Measurements from ENCODE around the gene MANEAL. TPM values are rescaled to one million over a fixed set of nuclear protein-coding genes. Genes with fewer than 3 reads are reported as not detected.
"Not testable (repeated sequence)": the region's sequence is repeated elsewhere in the genome, so short reads cannot be mapped to it uniquely, and the experiment has no call there.

Gene MANEAL
- polyA plus RNA-seq, 3 donors = 2.8 to 4.7 (median 3.8) TPM

- no peak for DNase-seq (ENCODE audit: extremely low read depth in 1 of 11, low read depth in 9 of 11, low spot score in 4 of 11)
Measured at GRCh38 chr1:37767488-37767887, 26.2 kb upstream of the MANEAL start.

DNA sequence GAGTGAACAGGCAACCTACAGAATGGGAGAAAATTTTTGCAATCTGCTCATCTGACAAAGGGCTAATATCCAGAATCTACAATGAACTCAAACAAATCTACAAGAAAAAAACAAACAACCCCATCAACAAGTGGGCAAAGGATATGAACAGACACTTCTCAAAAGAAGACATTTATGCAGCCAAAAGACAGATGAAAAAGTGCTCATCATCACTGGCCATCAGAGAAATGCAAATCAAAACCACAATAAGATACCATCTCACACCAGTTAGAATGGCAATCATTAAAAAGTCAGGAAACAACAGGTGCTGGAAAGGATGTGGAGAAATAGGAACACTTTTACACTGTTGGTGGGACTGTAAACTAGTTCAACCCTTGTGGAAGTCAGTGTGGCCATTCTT lies 22.2 kb upstream of the MANEAL start:
- not testable (repeated sequence) for DNase-seq (ENCODE audit: extremely low read depth in 1 of 11, low read depth in 9 of 11, low spot score in 4 of 11)

GRCh38 chr1:37776946-37777516 lies 16.6 kb upstream of the MANEAL start:
- no peak for DNase-seq (ENCODE audit: extremely low read depth in 1 of 11, low read depth in 9 of 11, low spot score in 4 of 11)

DNA sequence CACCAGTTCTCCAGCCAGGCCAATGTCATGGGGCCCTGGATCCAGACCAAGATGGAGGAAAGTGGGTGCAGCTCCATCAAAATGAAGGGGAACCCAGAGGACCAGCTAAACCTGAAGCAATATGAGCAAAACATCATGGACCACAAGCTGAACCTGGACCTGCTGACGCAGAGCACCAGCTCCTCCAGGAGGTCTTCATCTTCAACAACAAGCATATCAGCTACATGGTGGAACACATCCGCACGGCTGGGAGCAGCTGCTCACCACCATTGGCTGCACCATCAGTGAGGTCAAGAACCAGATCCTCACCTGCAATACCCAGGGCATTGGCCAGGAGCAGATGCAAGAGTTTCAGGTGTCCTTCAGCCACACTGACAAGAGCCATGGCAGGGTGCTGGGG lies 15.0 kb upstream of the MANEAL start:
- DNase-seq (ENCODE audit: extremely low read depth in 1 of 11, low read depth in 9 of 11, low spot score in 4 of 11) = no peak

- no peak for DNase-seq (ENCODE audit: extremely low read depth in 1 of 11, low read depth in 9 of 11, low spot score in 4 of 11)
Measured at GRCh38 chr1:37782491-37782890, 11.2 kb upstream of the MANEAL start.

DNA sequence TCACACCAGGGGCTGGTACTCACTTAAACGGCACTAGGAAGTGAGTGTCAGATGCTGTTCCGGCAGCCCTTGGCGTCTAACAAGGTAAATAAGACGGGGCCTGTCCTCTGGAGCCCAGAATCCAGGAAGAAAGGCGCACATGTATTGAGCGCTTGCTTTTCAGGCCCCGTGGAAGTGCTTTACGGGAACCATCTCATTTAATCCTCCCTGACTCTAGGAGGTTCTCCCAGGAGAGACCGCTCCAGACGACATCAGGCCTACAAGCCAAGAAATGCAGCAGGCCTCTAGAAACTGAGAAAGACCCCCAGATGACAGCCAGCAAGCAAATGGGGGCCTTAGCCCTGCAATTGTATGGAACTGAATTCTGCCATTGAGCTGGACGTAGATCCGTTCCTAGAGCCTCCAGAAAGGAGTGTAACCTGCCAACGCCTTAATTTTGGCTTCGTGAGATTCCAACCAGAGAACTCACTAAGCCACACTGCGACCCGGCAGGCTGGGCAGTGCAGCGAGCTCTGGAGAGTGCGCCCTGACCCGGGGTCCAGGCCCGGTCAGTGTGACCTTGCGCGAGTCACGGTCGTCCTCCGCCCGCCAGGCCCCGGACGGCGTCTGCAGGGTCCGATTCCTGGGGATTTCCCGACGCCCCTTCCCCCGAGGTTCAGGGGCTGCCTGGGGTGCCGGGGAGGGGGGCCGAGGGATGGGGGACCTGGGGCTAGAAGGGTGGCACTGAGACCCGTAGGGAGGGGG lies 532 bp upstream of the MANEAL start:
- DNase-seq (ENCODE audit: extremely low read depth in 1 of 11, low read depth in 9 of 11, low spot score in 4 of 11) = no peak

DNA sequence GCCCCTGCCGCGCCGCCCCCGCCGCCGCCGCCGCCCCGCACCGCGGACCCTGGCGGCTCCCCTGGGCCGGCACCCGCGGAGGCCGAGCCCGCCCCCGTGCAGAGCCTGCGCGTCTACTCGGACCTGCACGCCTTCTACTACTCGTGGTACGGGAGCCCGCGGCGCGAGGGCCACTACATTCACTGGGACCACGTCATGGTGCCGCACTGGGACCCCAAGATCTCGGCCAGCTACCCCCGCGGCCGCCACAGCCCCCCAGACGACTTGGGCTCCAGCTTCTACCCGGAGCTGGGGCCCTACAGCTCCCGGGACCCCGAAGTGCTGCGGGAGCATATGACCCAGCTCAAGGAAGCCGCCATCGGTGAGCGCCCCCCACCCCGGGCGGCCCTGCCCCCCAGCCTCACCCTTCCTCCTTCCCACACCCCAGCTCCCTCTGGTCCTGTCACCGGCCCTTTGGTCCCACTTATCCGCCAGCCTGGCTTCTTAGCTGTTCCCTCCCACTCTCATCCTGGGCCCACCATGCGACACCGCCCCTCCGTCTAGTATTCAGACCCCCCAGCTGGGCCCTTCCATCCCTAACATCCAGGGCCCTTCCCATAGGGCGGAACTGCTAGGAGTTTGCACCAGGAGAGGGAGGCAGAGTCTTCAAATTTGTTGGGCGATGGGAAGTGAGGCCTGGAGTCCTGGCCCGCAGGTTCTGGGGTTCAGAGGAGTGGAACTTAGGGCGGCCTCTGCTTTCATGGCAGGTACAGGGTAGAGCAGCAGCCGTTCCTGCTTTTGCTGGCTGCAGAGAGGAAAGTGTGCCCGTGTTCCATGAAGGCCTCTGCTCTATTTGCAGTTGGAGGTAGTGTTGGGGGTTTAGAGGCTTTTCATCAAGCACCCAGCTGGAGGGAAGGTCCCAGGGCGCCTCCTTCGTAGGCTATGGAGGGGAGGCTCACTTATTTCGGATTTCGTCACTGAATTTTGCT lies 1.0 kb downstream of the MANEAL start:
- no peak for DNase-seq (ENCODE audit: extremely low read depth in 1 of 11, low read depth in 9 of 11, low spot score in 4 of 11)

DNA sequence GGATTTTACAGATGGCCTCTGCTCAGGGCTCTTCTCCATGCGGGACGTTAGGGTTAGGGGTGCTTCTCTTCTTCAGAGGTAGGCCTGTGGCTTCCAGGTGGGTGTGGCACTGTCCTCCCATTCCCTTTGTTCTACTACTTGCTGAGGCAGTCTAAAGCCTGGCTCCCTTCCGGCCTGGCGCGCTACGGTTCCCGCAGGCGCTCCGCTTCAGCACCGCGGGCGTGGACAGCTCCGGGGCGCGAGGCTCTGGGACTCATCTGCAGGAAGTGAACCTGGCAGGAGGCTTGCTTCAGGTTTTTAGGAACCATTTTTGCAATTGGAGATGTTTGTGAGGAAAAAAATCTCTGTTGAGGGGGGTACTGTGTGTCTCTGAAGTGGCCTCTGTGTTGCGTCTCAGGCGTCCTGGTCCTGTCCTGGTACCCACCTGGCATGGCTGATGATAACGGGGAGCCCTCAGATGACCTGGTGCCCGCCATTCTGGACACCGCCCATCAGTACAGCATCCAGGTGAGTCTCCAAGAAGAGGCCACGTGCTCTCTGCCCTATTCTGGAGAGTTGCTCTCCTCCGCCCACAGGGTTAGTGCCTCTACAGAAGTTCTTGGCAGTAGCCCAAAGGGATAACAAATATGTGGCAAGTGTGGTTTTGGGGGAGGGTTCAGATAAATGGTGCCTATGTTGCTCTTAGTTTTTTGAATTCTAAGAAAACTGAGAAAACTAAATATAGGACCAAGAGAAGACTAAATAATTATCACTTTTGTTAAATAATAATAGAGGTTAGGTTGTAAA lies 1.9 kb downstream of the MANEAL start:
- peak in 4 of 11 donors; percentile 35 to 66 (median 54) for DNase-seq (ENCODE audit: extremely low read depth in 1 of 11, low read depth in 9 of 11, low spot score in 4 of 11)

GRCh38 chr1:37797750-37798345 lies 4.2 kb downstream of the MANEAL start:
- DNase-seq (ENCODE audit: extremely low read depth in 1 of 11, low read depth in 9 of 11, low spot score in 4 of 11) = no peak

DNA sequence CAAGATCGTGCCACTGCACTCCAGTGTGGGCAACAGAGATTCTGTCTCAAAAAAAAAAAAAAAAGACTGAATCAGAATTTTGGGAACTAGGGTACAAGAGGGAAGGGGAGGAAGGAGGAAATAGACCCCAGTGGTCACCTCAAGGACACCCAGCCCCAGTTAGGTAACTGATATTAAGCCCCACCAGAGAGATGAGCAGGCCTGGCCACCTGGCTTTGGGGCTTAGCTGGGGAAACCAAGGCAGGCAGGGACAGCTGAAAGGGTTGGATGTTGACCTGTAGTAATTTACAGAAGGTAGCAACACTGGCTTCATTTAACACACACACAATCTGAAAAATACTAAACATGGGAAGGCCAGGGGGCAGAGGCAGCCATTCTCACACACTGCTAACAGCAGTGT lies 8.8 kb downstream of the MANEAL start:
- no peak for DNase-seq (ENCODE audit: extremely low read depth in 1 of 11, low read depth in 9 of 11, low spot score in 4 of 11)

GRCh38 chr1:37807220-37807554 lies 13.5 kb downstream of the MANEAL start:
- no peak for DNase-seq (ENCODE audit: extremely low read depth in 1 of 11, low read depth in 9 of 11, low spot score in 4 of 11)

DNA sequence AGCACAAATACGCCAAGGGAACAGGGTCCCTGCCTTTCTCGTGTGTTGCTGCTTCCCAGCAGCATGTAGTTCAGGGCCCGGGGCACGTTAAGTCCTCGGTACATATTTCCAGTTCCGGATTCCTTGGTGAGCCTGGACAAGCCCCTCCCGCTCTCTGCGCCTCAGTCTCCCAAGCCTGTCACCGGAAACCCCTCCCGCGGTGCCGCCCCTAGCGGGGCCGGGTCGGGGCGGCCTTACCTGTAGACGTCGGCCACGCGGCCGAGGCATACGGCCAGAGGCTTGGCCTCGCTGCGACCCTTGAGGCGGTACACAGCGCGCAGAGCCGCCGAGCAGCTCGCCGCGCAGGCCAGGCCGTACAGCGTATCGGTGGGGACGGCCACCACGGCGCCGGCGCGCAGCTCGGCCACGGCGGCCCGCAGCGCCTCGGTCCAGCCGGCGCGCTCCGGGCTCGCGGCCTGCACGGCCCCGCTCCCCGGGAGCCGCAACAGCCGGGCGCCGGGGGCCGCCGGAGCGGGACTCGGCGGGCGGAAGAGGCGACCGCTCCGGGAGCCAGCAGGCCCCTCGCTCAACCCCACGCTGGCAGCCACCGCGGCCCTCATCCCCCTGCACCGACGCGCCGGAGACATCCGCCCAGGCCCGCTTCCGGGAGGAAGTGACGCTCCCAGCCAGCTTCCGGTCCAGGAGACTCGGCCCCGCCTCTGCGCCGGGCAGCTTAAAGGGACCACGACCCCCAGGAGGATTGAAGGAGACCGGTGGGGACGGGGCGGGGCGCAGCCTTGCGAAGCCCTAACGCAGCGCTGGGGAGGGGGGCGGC lies 14.1 kb downstream of the MANEAL start, which contains the start of the genes C1orf122 and YRDC:
C1orf122 (plus strand) TSS at position 236 of the 814 bp plus-strand sequence. CDS start 615 bp downstream, outside the sequence.
YRDC (minus strand) TSS at position 654 of the 814 bp plus-strand sequence; CDS start at position 626, 28 bp downstream.
- peak in 10 of 11 donors; percentile 76 to 95 (median 91) for DNase-seq (ENCODE audit: extremely low read depth in 1 of 11, low read depth in 9 of 11, low spot score in 4 of 11)

DNA sequence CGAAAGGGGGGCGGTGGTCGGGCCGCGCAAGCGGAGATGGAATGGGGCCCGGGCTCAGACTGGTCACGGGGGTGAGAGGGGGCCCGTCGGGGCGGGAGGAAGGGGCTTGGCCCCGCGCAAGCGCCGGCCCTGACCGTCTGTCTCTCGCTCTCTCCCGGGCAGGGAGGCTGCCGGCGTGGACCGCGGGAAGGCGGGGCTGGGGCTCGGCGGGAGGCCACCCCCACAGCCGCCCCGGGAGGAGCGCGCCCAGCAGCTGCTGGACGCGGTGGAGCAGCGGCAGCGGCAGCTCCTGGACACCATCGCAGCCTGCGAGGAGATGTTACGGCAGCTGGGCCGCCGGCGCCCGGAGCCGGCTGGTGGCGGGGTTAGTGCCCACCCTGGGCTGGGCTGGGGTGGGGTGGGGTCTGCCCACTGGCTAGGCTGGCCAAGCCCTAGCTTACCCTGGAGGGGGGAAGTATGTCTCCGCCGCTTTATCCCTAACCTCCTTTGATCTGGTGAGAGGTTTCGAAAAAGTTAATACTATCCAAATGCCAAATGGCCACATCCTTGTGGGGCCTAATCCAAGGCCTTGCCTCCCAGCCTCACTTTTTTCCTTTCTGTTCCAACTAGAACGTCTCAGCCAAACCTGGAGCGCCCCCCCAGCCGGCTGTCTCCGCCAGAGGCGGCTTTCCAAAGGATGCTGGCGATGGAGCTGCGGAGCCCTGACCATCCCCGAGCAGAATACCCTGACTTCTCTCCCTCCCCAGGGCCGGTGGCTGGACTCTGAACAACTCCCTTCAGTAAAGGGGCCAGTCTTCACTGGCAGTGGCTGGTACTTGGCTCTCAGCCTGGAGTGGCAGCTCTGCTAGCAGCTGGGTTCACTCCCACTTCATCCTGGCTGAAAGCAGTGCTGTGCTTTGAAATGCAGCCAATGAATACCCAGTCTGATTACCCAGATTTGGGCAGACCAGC lies 15.0 kb downstream of the MANEAL start:
- DNase-seq (ENCODE audit: extremely low read depth in 1 of 11, low read depth in 9 of 11, low spot score in 4 of 11) = peak in 6 of 11 donors; percentile 20 to 64 (median 51)

- DNase-seq (ENCODE audit: extremely low read depth in 1 of 11, low read depth in 9 of 11, low spot score in 4 of 11) = no peak
Measured at GRCh38 chr1:37809942-37810341, 16.3 kb downstream of the MANEAL start.

GRCh38 chr1:37811027-37811655 lies 17.5 kb downstream of the MANEAL start:
- DNase-seq (ENCODE audit: extremely low read depth in 1 of 11, low read depth in 9 of 11, low spot score in 4 of 11) = peak in 5 of 11 donors; percentile 15 to 65 (median 50)

DNA sequence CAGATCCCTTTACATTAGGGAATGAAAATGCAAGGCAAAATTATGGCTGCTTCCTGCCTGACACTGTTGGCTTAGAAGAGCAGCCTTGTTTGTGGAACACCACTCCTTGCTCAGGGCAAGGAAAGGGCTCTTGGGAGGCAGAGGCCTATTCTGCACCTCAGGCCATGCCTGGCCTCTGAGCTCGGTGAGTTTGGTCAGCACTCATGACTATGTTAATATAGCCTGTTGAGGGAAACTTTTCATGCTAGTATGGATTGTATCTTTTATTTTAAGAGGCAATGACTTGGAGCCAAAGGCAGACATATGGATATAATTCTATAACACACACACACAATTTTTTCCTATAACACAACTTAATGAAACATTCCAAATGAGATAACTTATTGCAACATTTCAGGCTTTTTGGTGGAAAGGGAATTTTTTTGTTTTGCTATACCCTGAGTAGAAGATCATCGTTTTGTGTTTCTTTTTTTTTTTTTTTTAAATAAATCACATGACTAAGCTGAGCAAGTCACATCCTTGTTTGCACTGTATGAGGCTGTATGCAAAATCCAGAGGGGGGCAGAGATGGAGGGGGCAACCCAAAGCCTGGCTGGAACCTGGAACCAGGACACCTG lies 20.0 kb downstream of the MANEAL start:
- DNase-seq (ENCODE audit: extremely low read depth in 1 of 11, low read depth in 9 of 11, low spot score in 4 of 11) = no peak
